ENCODE results near the gene ABCC5.

DNA sequence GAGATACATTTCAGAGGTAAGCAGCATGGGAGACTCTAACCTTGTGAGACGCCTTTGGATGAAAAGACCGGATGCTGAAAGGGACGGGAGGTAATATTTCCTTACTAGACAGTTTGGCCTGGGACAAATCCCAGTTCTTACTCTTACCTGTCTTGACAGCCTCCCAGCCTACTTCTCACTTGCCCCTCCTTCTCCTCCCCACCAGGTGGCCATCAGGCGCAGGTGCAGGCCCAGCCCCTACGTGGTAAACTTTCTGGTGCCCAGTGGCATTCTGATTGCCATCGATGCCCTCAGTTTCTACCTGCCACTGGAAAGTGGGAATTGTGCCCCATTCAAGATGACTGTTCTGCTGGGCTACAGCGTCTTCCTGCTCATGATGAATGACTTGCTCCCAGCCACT lies 20.1 kb upstream of the ABCC5 start:
- TF ChIP-seq, protein P1, sequence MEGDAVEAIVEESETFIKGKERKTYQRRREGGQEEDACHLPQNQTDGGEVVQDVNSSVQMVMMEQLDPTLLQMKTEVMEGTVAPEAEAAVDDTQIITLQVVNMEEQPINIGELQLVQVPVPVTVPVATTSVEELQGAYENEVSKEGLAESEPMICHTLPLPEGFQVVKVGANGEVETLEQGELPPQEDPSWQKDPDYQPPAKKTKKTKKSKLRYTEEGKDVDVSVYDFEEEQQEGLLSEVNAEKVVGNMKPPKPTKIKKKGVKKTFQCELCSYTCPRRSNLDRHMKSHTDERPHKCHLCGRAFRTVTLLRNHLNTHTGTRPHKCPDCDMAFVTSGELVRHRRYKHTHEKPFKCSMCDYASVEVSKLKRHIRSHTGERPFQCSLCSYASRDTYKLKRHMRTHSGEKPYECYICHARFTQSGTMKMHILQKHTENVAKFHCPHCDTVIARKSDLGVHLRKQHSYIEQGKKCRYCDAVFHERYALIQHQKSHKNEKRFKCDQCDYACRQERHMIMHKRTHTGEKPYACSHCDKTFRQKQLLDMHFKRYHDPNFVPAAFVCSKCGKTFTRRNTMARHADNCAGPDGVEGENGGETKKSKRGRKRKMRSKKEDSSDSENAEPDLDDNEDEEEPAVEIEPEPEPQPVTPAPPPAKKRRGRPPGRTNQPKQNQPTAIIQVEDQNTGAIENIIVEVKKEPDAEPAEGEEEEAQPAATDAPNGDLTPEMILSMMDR (IDR thresholded peaks at IDR 0.05; ENCODE audit: poor library complexity) = no peak
- TF ChIP-seq EZH2phosphoT487 (IDR thresholded peaks at IDR 0.05; ENCODE audit: low read depth, severe bottlenecking, unreplicated experiment) (no peak), EZH2 (IDR thresholded peaks at IDR 0.05; ENCODE audit: borderline replicate concordance) (no peak)

Data from hepatocyte (in vitro differentiated cells).